GDM1 (cell line): ENCODE measurements around the gene NCF2.
"Not testable (repeated sequence)": the region's sequence is repeated elsewhere in the genome, so short reads cannot be mapped to it uniquely, and the experiment has no call there.

ENCODE experiments used
- DNase-seq: peaks from one replicate; lab custom pipeline; 2025; lab: John Stamatoyannopoulos, UW

Gene NCF2, protein sequence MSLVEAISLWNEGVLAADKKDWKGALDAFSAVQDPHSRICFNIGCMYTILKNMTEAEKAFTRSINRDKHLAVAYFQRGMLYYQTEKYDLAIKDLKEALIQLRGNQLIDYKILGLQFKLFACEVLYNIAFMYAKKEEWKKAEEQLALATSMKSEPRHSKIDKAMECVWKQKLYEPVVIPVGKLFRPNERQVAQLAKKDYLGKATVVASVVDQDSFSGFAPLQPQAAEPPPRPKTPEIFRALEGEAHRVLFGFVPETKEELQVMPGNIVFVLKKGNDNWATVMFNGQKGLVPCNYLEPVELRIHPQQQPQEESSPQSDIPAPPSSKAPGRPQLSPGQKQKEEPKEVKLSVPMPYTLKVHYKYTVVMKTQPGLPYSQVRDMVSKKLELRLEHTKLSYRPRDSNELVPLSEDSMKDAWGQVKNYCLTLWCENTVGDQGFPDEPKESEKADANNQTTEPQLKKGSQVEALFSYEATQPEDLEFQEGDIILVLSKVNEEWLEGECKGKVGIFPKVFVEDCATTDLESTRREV

DNA sequence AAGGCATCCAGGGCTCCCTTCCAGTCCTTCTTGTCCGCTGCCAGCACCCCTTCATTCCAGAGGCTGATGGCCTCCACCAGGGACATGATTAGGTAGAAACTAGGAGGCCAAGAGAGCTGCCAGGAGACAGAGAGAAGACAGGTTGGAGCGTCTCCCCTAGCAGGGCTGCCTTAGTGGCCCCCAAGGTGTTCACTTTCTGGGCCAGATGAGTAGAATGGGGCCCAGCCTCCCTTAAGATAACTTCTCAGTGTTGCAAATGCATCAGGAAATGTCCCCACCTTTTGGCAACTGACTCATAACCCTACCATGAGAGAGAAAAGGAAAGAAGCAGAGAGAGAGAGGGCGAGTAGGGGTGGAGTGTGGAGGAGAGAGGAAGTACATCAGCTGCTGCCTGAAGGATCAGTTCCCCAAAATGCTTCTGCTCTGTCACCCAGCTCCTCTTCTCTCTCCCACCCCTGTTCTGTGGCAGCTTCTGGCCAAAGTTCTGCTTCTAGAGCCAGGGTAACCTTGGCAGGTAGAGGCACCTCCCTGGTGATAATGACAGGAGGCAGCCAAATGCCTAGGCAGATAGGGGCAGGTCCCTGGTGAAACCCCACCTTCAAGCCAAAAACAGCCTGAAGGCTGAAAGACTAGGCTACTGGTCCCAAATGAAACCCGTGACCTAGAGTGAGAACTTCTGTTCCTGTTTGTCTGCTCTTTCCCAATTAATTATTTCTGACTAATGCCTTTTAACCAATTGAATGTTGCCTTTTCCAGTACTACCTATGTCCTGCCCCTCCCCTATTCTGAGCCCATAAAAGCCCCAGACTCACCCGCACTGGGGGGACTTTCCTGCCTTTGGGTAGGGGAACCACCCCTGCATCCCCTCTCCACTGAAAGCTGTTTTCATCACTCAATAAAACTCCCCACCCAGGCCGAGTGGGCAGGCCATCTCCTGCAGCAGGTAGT is at the start of gene NCF2:
TSS of gene NCF2 (minus strand) at position 216 of the 948 bp plus-strand sequence. CDS start at position 86, 130 bp downstream.
- peak; percentile 72 for DNase-seq

DNA sequence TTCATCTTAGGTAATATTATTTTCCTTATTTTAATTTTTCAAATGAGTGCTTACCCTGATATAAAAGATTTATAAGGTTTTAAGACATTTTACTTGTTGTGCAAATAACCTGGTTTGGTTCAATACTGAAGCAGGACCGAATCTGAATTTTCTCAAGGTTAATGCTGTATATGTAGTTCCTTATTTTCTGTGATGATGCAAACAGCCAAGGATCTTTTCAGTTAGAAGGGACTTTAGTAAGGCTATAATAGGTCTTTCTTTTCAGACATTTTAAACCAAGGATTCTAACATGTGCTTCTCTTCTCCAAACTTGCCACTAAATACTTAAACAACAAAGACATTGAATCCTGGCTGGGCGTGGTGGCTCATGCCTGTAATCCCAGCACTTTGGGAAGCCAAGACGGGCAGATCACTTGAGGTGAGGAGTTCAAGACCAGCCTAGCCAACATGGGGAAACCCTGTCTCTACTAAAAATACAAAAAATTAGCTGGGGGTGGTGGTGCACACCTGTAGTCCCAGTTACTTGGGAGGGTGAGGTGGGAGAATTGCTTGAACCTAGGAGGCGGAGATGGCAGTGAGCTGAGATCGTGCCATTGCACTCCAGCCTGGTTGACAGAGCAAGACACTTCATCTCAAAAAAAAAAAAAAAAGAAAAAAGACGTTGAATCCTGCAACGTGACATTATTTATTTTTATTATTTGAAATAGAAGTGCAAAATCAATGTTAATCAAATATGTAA is 48.6 kb upstream of the NCF2 start:
- no peak for DNase-seq

DNA sequence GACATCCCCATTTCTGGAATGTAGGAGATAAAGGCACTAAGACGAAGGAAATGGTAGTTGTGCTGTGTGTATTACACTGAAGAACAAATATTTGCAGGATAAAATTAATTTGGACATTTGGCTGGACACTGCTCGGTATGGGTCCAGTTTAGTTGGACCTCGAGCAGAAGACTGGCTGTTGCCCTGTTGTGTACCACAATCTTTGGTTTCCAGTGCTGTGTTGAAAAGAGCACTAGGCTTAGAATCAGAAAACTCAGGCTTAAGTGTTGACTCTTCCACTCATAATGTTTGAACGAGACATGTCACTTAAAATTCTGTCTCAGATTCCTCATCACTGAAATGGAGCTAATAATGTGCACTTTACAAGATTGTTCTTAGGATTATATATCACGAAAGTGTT is 46.5 kb upstream of the NCF2 start:
- no peak for DNase-seq

DNA sequence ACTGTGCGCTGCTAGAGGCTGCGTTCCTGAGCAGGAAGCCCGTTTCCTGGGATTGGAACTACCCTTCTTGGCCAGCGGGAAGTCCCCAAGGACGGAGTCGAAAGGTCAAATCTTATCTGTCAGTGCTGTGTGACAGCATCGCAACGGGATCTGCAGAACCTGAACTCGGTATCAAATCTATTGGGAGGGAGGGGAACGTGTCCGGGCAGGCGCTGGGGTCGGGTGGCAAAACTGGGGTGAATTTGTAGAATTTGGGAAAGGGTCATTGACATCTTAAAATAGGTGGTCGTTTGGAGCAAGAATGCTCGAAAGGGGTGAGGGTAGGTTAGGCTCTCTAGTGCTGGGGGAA is 46.0 kb upstream of the NCF2 start:
- DNase-seq: no peak

DNA sequence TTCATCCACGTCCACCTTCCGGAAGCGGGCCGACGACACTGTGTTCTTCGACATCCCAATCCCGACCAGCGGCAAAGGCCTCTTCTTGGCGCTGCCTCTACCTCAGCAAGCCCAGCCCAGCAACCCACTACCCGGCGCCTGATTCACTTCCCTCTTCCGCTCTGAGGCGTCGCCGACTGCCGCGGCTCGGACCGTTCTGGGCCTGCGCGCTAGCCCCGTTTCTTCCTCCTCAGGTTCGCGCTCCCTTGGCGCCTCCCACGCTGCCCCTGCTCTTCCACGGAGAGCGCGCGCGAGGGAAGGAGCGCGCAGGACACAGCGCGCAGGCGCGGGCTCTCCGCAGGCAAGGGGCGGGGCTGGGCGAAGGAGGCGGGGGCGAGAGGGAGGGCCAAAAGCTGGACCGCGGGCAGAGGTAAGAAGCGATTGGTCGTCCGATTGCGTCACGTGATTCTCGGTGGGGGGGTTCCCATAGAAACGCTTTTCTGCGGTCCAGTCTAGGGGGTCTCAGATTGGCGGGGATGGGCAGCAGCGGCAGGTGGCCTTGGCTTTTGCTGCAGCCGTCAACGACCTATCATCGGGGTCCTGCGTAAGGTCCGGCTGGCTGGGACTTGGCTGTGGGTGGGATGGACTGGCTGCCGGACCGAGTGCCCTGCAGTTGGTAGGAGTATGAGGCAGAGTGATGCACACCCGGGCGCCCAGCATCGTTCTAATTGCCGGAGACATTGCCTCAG is 45.5 kb upstream of the NCF2 start, which contains the start of gene ARPC5:
TSS of gene ARPC5 (minus strand) at position 178 of the 728 bp plus-strand sequence. CDS start at position 54, 124 bp downstream.
- peak; percentile 99 for DNase-seq

DNA sequence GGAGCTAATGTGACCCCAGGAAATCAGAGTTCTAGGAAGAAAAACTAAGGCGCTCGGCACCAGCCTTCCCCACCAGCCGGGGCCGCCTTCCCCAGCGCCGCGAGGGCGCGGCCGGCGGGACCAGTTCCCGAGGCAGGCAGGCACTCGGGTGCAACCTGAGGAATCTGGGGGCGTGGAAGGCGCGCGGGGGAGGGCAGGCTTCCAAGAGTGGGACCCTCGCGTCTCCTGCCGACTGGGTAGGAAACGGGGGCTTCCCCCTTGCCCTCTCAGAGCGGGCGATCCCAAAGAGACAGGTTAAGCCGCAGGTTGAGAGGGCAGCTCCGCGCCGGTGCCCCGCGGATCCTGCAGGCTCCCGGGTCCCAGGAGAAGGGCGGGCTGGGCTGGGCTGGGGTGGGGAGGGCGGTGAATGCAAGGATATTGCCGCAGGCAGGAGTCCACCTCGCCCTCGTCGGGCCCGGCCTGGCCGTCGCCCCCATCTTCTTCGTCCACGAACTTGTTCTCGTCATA is 44.9 kb upstream of the NCF2 start:
- DNase-seq: no peak

DNA sequence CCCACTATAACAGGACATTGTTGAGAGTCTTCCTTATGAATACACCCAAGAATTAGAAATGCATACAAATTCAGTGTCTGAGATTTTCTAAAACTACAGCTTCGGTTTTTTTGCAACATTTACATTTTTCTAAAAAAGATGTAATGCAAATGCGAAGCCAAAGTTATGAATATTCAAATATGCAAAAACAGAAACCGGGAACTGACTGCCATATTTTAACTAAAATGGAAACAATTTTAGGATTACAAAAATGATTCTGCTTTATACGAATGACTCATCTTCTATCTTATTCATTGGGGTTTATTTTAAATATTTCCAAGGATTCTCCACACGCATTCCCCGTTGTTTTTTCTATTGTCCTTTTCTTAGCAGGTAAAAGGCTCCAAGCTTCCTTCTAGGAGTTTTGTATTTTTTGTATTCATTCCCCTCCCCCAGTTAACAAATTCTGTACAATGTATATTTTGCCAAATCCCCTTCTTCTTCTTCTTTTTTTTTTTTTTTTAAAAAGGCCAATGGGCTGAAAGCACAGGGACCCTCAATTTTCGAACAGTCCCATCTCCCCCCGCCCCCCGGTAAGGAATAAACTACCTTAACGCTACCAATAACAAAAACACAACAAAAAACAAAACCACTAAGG is 44.3 kb upstream of the NCF2 start:
- no peak for DNase-seq

DNA sequence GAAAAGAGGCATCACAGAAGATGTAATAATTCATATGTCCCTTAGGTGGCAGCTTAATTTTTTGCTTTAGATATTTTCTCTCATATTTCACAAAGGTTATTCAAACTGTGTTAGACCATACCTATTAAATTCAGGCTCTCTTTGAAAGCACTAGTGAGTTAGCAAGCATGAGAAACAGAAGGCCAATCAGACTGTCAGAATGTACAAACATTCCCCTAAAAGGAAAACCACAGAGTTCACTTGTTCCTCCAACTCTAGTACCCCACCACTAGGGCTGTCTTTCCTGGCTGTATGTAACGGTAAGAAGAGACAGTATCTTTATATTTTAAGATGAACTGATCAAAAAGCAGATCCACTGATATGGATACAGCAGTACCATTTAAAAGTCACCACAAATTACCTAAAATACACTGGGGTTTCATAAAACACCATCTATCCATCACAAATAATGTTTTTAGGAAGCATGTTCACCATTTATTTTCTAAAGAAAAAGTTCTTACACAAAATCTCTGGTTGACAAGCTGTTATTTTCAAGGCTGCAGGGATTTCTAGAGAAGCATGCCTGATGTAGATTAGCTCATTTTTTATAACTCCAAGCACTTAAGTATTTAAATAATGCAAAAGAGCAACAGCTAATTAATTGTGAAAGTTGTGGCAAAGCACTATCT is 43.6 kb upstream of the NCF2 start:
- DNase-seq: peak; percentile 75

DNA sequence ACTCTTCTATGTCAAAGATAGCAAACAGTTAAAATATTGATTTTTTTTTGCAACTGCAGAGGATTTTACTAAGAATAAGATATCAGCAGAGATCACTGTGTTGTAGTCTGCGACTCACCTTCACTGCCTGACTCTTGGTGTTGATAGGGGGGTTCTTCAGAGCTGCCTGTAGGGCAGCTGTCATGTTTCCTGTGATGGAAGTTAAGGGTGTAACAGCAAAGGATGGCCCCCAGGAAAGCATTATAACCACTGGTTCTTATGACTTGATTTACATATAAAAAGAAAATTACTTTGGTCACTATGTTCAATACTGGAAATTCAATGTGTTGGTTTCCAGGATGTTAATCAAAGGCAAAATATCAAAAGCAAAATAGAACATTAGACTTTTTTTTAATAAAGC is 42.7 kb upstream of the NCF2 start:
- DNase-seq: no peak

DNA sequence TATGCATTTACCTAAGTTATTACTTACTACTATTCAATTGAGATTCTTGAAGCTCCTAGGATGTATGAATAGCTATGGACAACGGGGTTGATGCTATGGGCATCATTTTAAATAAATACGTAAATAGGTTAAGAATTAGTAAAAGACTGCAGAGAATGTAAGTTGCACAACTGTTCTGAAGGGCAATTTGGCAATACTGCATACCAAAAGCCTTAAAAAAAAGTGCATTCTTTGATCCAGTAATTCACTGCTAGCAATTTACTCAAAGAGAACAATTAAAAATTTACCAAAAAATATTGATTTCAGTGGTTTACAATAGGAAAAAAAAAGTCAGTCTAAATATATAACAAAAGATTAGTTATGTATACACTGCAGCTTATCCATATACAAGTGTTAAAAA is 41.9 kb upstream of the NCF2 start:
- no peak for DNase-seq

DNA sequence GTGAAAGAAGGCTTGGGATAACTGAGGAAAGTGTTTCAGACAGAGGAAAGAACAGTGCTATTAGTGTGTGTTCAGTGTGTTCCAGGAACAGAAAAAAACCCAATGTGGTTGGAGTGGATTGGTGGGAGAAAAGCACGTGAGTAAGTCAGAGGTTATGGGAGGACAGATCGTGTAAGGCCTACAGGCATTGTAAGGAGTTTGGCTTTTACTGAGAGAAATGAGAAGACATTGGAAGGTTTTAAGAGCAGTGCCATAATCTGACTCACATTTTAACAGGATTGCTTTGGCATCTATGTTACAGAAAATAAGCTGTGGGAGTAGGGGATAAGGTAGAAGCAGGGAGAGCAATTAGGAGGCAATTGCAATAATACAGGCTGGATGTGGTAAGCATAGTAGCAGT is 40.5 kb upstream of the NCF2 start:
- no peak for DNase-seq

DNA sequence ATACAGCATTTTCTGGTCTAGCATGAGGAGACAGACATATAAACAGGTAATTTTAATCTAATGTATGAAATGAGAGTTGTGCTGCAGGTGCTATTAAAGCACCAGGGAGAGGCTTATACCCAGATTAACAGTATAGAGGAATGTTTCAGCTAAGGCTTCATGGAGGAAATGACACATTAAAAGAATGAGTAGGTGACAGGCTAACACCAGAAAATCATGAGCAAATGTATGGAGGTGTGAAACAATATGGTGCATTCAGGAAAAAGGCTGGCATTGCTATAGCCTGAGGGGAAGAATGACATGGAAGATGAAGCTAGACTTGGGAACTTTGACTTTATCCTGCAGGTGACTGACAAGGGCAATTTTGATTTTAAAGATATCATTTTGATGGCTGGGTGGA is 38.3 kb upstream of the NCF2 start:
- DNase-seq: no peak

DNA sequence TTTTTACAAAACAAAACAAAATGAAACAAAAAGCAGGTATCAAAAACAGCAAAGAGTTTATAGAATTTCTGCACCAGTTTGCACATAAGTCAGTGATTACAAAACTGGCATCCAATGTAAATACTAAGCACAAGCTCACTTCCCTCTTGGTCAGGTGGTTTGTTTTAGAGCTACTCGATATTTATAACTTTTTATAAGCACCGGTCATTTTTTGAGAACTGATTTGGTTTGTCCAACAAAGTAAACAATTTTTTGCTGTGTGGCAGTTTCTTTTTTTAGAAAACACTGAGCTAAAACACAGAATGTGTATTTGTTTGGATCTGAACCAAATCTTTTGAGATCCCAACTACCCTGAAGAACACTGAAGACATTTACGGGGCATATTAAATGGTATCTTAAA is 36.0 kb upstream of the NCF2 start:
- not testable (repeated sequence) for DNase-seq

DNA sequence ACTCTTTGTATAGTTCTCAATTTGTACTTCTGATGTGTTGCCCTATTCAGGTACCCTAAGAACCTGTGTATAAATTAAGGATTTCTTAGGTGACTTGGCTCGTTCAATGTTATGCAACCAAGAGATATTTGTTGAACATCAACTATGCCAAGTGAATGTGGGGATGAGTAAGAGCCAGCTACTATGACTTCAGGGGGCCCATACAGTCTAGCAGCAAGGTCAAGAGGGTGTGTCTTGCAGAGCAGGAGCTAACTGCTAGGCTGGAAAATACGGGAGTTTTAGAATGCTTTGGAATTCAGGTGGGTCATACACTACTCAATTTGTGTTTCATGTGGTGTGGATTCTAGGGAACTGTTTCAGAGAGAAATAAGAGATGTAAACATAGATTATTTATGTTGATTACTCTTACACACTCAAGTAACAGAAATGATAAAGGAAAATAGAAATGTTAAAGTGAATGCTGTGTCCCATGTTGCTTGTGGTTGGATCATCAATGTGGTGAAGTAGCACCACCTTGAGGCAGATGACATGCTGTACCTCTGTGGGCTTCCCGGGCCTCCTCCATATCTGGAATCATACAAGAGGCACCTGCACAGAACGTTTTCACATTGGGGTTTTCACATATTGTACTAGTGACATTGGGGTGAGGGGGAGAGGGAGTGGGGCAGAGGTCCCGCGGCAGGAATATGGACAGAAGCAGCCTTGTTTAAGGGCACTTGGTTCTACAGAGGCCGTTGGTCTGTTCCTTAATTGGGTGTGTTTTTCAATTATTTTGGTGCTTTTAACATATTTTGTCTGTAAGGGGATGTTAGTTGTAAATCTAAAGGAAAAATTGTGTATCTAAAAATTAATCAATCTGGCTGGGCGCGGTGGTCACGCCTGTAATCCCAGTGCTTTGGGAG is 32.9 kb upstream of the NCF2 start:
- peak; percentile 59 for DNase-seq

DNA sequence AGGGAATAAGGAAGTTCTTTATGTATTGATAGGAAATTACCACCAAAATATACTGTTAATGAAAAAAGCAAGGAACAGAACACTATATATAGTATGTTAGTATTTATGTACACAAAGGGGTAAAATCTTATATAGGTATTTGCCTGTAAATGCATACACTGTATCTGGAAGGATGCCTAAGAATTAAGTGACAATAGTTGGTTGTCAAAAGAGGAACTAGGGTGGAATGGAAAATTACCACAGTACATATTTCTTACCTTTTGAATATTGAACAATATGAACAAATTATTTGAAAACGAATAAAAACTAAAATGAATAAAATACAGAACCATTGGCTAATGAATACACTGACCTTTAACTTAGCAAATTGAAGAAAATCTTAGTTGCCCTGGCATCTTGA is 31.8 kb upstream of the NCF2 start:
- no peak for DNase-seq

DNA sequence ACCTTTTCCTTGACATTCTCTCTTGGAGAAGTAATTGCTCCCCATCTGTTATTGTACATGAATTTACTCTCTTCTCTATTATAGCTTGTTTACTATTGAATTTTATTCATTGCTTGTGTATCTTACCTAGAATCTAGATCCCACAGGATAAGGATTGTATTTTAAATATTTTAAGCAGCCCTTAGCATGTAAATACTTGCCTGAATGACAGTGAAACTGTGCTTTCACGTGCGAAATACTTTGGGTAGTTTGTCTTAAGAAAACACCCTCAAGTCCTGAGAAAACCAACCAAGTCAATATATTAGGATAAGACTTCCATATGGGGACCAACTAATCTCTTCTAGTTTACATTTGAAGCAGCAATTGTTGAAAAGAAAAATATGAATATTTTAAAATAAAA is 30.1 kb upstream of the NCF2 start:
- no peak for DNase-seq

DNA sequence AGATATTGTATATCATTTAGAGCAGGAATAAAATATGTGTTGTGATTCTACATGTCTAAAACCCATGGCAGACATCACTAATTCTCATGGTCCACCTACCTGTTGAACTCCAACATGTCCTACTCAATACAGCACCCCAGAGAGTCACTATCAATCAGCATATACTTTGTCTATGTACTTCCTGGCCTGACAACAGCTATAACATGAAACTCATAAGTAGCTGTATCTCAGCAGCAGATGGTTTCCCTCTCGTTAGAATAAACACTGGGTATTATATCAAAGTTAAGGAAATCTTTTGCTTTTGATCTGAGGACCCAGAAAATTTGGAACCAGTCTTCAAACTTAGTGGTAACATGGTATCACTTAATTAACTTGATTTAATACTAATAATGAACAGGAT is 29.5 kb upstream of the NCF2 start:
- DNase-seq: no peak

DNA sequence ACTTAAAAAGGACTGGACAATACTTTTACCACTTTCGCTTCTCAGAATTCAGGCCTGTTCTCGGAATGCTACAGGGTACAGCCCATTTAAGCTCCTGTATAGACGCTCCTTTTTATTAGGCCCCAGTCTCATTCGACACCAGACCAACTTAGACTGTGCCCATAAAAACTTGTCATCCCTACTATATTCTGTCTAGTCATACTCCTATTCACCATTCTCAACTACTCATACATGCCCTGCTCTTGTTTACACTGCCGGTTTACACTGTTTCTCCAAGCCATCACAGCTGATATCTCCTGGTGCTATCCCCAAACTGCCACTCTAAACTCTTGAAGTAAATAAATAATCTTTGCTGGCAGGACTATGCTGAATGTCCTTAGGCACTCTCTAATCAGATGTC is 27.9 kb upstream of the NCF2 start:
- DNase-seq: not testable (repeated sequence)

DNA sequence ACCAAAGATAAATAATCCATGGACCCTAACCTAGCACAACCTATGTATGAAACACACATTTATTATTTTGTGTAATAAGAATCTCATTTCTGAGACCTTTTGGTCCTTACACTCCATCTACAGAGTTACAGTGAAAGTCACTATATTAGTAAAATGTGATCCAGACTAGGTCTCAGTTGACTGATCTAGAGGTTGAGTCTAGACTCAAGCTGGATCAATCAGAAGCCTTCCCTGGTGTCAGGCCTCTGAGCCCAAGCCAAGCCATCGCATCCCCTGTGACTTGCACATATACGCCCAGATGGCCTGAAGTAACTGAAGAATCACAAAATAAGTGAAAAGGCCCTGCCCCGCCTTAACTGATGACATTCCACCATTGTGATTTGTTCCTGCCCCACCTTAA is 22.7 kb upstream of the NCF2 start:
- not testable (repeated sequence) for DNase-seq
